SU-DHL-6 (cell line): ENCODE data around the gene PTPRK.

ENCODE experiments used
- H2AFZ ChIP-seq: fragments of 200-600 bp; sonication (generic); 2 replicates; pipeline ENCODE4 v1.6.1; 2014; ENCODE audit warnings: low read depth, mild to moderate bottlenecking, moderate library complexity, mixed read lengths, antibody characterized with exemption, low read length; ENCODE audit not compliant: severe bottlenecking
- H3F3A ChIP-seq: fragments of 200-600 bp; shearing (Covaris generic); 2 replicates; pipeline ENCODE4 v1.6.0; 2016; ENCODE audit warnings: antibody characterized with exemption, mild to moderate bottlenecking; ENCODE audit not compliant: insufficient read depth
- H3K27ac ChIP-seq: fragments of 200-600 bp; sonication (generic); 2 replicates; pipeline ENCODE4 v1.5.1; 2016; ENCODE audit warnings: low read depth, mild to moderate bottlenecking, low read length, moderate library complexity, mixed read lengths
- H3K27me3 ChIP-seq: fragments of 200-600 bp; sonication (generic), shearing (Covaris generic); 2 replicates; pipeline ENCODE4 v1.6.0; 2014; ENCODE audit warnings: mild to moderate bottlenecking, low read length
- H3K36me3 ChIP-seq: fragments of 200-600 bp; sonication (generic); 2 replicates; pipeline ENCODE4 v1.6.1; 2014; ENCODE audit warnings: mild to moderate bottlenecking, low read length, mixed read lengths
- H3K4me2 ChIP-seq: fragments of 300-600, 200-600 bp; shearing (Covaris generic), sonication (generic); 2 replicates; pipeline ENCODE4 v1.6.0; 2014; ENCODE audit warnings: low read length, low read depth, mild to moderate bottlenecking; ENCODE audit not compliant: poor library complexity, severe bottlenecking
- H3K4me3 ChIP-seq: fragments of 200-600 bp; sonication (generic); 2 replicates; pipeline ENCODE4 v1.5.1; 2014; ENCODE audit warnings: antibody characterized with exemption, low read length, mild to moderate bottlenecking, mixed read lengths; ENCODE audit not compliant: insufficient read depth, poor library complexity, severe bottlenecking
- H3K79me2 ChIP-seq: fragments of 200-600 bp; sonication (generic); 2 replicates; pipeline ENCODE4 v1.6.1; 2014; ENCODE audit warnings: mild to moderate bottlenecking, low read length, moderate library complexity; ENCODE audit not compliant: insufficient read depth
- H3K9ac ChIP-seq: fragments of 200-600 bp; sonication (generic); 2 replicates; pipeline ENCODE4 v1.7.0; 2014; ENCODE audit warnings: mild to moderate bottlenecking, low read length
- H3K9me2 ChIP-seq: fragments of 200-600 bp; sonication (generic); replicated peaks from 2 replicates; pipeline ENCODE4 v1.6.1; 2014; ENCODE audit warnings: low read length; ENCODE audit not compliant: insufficient read depth
- H3K9me3 ChIP-seq: fragments of 200-600 bp; sonication (generic); 2 replicates; pipeline ENCODE4 v1.6.1; 2014; ENCODE audit warnings: low read length, mixed read lengths; ENCODE audit not compliant: insufficient read depth
- H4K20me1 ChIP-seq: fragments of 200-600 bp; sonication (generic); 2 replicates; pipeline ENCODE4 v1.6.1; 2014; ENCODE audit warnings: low read depth, mild to moderate bottlenecking, antibody characterized with exemption, low read length, moderate library complexity, mixed read lengths
- EZH2phosphoT487 ChIP-seq: fragments of 200-600 bp; sonication (generic), shearing (Covaris generic); conservative IDR thresholded peaks from 2 replicates; pipeline ENCODE4 v1.6.1; 2018; ENCODE audit warnings: mild to moderate bottlenecking, antibody characterized with exemption, low read length, moderate library complexity, mixed read lengths
- TF ChIP-seq, protein P1 (sequence below): fragments of 200-600 bp; sonication (generic); IDR thresholded peaks from one replicate; pipeline ENCODE4 v1.5.1; 2017; ENCODE audit warnings: antibody characterized with exemption, mild to moderate bottlenecking, low read length, moderate library complexity; ENCODE audit not compliant: insufficient read depth, poor library complexity, severe bottlenecking

The PTPRK gene

DNA sequence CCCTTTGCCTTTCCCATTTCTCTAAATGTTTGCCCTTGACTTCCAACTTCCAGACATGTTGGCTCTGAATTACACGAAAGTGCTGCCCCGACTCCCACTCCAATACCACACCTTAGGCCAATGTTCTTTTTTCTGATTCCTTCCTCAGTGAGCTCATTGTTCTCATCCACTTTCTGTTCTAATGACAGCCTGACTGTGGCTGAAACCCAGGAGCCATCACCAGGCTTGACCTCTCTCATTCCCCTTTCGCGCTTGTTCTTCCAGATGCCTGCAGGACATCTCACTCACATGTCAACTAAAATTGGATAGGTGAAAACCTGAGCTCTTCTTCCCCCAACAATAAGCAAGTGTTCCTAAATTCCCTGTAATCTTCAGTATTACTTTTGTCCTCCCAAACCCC is 40.4 kb downstream of the PTPRK start:
- Histone ChIP-seq H3K9me3 (no peaks in the 10 kb centered on the region), H3K27me3 (no peaks in the 10 kb centered on the region), H3K9ac (no peak overlapping the region), H3K4me3 (no peak overlapping the region), H4K20me1 (no peaks in the 10 kb centered on the region), H3K9me2 (no peaks in the 10 kb centered on the region), H3K27ac (no peak overlapping the region), H3F3A (no peaks in the 10 kb centered on the region), H3K4me2 (no peak overlapping the region), H3K36me3 (no peaks in the 10 kb centered on the region), H2AFZ (no peak overlapping the region), H3K79me2 (no peaks in the 10 kb centered on the region)
- TF ChIP-seq, protein P1, sequence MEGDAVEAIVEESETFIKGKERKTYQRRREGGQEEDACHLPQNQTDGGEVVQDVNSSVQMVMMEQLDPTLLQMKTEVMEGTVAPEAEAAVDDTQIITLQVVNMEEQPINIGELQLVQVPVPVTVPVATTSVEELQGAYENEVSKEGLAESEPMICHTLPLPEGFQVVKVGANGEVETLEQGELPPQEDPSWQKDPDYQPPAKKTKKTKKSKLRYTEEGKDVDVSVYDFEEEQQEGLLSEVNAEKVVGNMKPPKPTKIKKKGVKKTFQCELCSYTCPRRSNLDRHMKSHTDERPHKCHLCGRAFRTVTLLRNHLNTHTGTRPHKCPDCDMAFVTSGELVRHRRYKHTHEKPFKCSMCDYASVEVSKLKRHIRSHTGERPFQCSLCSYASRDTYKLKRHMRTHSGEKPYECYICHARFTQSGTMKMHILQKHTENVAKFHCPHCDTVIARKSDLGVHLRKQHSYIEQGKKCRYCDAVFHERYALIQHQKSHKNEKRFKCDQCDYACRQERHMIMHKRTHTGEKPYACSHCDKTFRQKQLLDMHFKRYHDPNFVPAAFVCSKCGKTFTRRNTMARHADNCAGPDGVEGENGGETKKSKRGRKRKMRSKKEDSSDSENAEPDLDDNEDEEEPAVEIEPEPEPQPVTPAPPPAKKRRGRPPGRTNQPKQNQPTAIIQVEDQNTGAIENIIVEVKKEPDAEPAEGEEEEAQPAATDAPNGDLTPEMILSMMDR = no peak
- no peak for TF ChIP-seq EZH2phosphoT487

DNA sequence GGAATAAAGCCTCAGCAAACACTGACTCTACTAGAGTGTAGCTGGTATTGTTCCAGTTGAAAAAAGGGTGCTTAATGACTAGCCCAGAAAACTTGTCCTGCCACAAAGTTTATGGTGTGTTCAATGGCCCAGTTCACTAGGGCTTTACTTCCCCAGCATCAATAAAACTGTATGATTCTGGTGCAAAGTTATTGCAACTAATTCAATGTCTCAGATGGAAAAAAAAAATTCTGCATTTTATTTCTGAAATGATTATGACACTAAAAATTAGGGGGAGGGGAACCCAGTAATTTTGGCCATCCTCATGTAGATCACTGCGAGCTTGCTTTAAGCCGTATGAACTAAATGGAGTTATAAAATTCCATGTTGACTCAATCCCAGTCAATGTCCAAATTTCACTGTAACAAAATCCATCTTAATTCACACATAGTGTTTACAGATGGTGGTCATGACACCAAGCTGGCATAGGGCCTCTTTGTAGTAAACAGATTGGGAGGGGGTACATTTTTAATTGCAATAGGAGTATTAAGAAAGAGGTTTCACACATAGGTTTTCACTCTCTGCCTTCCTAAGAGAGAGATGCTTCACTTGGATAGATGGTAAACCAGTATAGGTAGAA is 41.2 kb downstream of the PTPRK start:
- no peaks in the 10 kb centered on the region for H4K20me1 ChIP-seq
- H3F3A ChIP-seq = no peaks in the 10 kb centered on the region
- no peaks in the 10 kb centered on the region for H3K36me3 ChIP-seq
- H2AFZ ChIP-seq = no peak overlapping the region
- no peak overlapping the region for H3K27ac ChIP-seq
- H3K9ac ChIP-seq = no peak overlapping the region
- no peaks in the 10 kb centered on the region for H3K9me3 ChIP-seq
- TF ChIP-seq EZH2phosphoT487 = no peak
- TF ChIP-seq, protein P1 = no peak
- H3K9me2 ChIP-seq = no peaks in the 10 kb centered on the region
- no peaks in the 10 kb centered on the region for H3K79me2 ChIP-seq
- no peak overlapping the region for H3K4me3 ChIP-seq
- H3K4me2 ChIP-seq = no peak overlapping the region
- H3K27me3 ChIP-seq = no peaks in the 10 kb centered on the region

DNA sequence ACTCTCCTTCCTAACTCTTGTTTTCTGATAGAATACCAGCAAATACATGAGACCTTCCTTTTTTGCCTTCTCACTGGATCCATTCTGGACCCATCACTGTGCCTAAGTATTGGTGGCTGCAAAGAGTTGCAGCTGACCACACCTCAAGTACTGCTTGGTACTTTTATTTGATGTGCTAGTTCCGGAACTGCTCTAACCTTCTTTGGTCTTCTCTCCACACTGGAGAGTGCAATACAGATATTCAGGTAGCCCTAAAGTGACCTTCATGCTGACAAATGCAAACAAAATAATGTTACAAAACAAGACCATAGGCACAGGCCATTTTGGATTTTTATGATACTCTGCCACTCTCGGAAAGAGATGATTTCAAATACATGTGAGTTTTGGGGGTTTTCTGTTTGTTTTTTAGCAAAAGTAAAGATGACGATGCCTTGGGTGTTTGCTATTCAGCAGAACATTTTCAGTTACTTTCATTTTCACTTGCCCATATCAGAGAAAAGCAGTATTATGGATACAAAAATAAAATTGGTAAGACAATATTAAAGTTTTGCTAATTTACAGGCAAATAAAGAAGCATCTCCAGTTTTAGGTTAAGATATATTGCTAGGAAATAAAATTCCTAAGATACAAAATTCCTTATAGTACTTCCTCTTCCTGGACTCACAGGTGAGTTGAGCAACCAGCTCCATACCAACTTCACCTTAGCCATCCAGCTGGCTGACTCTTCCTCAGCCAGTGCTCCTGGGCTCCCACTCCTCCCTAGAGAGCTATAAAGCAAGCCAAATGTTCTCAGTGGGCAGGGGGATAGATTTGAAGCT is 42.0 kb downstream of the PTPRK start:
- Histone ChIP-seq H3K4me2 (no peak overlapping the region), H3K27me3 (no peaks in the 10 kb centered on the region), H3K9me2 (no peaks in the 10 kb centered on the region), H3K36me3 (no peaks in the 10 kb centered on the region), H3K9me3 (no peaks in the 10 kb centered on the region), H3F3A (no peaks in the 10 kb centered on the region), H3K27ac (no peak overlapping the region), H4K20me1 (no peaks in the 10 kb centered on the region), H3K79me2 (no peaks in the 10 kb centered on the region), H3K9ac (no peak overlapping the region), H2AFZ (no peak overlapping the region), H3K4me3 (no peak overlapping the region)
- no peak for TF ChIP-seq EZH2phosphoT487
- TF ChIP-seq, protein P1 = no peak
